Hepatocyte (in vitro differentiated cells): ENCODE results near the gene ITGA1.

Experiments used
- EZH2 ChIP-seq: fragments of 200-600 bp; sonication (generic); IDR thresholded peaks from 2 replicates; pipeline ENCODE4 v1.6.1; 2016; ENCODE audit warnings: antibody characterized with exemption, mild to moderate bottlenecking, borderline replicate concordance
- EZH2phosphoT487 ChIP-seq: fragments of 200-600 bp; sonication (generic); IDR thresholded peaks from one replicate; pipeline ENCODE4 v1.6.1; 2018; ENCODE audit warnings: antibody characterized with exemption, mild to moderate bottlenecking, low read depth, moderate library complexity; ENCODE audit not compliant: unreplicated experiment, severe bottlenecking
- TF ChIP-seq, protein P1 (sequence below): fragments of 200-600 bp; sonication (generic); IDR thresholded peaks from 2 replicates; pipeline ENCODE4 v1.5.1; 2016; ENCODE audit warnings: antibody characterized with exemption, mild to moderate bottlenecking; ENCODE audit not compliant: poor library complexity

DNA sequence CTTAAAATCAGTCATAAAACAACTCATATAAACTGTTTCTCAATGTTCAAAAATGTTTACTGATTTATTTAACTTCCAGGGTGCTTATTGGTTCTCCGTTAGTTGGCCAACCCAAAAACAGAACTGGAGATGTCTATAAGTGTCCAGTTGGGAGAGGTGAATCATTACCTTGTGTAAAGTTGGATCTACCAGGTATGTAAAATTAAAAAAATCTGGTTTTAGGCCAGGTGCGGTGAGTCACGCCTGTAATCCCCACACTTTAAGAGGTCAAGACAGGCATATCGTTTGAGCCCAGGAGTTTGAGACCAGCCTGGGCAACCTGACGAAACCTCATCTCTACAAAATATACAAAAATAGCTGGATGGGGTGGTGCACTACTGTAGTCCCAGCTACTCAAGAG lies 73.7 kb downstream of the ITGA1 start:
- TF ChIP-seq, protein P1, sequence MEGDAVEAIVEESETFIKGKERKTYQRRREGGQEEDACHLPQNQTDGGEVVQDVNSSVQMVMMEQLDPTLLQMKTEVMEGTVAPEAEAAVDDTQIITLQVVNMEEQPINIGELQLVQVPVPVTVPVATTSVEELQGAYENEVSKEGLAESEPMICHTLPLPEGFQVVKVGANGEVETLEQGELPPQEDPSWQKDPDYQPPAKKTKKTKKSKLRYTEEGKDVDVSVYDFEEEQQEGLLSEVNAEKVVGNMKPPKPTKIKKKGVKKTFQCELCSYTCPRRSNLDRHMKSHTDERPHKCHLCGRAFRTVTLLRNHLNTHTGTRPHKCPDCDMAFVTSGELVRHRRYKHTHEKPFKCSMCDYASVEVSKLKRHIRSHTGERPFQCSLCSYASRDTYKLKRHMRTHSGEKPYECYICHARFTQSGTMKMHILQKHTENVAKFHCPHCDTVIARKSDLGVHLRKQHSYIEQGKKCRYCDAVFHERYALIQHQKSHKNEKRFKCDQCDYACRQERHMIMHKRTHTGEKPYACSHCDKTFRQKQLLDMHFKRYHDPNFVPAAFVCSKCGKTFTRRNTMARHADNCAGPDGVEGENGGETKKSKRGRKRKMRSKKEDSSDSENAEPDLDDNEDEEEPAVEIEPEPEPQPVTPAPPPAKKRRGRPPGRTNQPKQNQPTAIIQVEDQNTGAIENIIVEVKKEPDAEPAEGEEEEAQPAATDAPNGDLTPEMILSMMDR, result no peak
- TF ChIP-seq EZH2, result no peak
- no peak for TF ChIP-seq EZH2phosphoT487
